ENCODE data around the gene ZNF525.

The ZNF525 gene

DNA sequence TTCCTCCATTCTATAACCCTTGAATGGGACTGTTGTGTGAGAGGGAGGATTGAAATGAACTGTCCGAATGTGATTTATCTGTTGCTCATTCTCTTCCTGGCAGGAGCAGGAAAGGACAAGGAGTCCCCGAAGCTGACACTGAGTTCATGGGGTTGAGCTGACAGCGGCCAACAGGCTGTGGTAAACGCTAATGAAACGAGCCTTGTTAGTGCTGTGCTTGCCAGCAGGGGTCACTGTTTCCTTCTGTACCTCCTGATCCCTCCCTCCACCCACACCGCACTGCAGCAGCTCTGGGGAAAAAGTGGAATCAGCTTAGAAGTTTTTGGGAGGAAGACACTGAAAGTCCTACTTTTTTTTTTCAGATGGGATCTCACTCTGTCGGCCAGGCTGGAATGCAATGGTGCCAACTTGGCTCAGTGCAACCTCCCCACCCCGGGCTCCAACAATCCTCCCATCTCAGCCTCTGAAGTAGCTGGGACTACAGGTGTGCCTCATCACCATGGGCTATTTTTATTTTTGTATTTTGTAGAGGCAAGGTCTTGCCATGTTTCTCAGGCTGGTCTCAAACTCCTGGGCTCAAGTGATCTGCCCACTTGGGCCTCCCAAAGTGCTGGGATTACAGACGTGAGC lies 59.6 kb downstream of the ZNF525 start:
- H3K36me3 ChIP-seq (ENCODE audit: control insufficient read depth, insufficient read depth, low read length) = no peaks in the 10 kb centered on the region
- WGBS, 2 experiments = 28 to 34% methylated on average over 9 of the region's 9 CpGs
- H3K4me3 ChIP-seq (ENCODE audit: insufficient read depth, low read depth, low read length) = no peak overlapping the region
- H3K4me1 ChIP-seq (ENCODE audit: control insufficient read depth, insufficient read depth, low read length) = no peaks in the 10 kb centered on the region
- H3K9me3 ChIP-seq (ENCODE audit: control insufficient read depth, low read length) = no peaks in the 10 kb centered on the region
- no peak overlapping the region for H3K27ac ChIP-seq (ENCODE audit: insufficient read depth, low read depth, low read length, poor library complexity, severe bottlenecking)
- H3K27me3 ChIP-seq (ENCODE audit: control insufficient read depth, insufficient read depth, low read length, poor library complexity, severe bottlenecking) = no peaks in the 10 kb centered on the region

DNA sequence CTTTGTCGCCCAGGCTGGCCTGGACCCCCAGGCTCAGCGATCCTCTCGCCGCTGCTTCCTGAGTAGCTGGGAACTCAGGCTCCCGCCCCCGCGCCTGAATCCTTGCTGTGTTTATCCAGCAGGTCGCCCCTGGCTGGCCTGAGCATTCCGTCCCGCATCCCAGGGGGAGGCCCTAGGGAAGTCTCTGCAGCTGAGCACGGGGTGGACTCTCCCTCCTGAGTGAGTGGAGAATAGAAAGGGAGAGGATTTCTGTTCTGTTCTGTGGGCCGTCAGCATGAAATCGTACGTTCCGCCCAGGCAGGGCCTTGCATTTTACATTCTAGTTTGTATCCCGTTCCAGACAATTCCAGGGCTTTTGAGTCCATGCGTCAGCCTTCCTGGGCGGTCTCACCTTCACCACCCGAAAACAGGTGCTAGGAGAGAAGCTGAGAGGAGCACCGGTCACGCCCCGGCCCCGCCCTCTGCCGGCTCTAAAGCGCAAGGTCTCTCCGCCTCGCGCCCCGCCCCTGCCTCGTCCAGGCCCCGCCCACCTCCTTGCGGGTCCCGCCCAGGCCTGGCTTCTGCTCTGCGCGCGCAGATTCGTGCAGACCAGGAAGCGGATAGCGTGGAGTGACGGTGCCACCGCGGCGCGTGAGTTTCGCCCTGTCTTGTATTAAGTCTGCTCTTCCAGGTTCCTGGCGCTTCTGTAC lies 66.0 kb downstream of the ZNF525 start, which contains the start of gene ZNF761:
Gene ZNF761, plus strand, starts transcription at position 586 of the 689 bp plus-strand sequence. CDS start 15,285 bp downstream, outside the sequence.
- Histone ChIP-seq H3K4me3 (ENCODE audit: insufficient read depth, low read depth, low read length) (peak within 1 kb of the TSS; percentile 62), H3K4me1 (ENCODE audit: control insufficient read depth, insufficient read depth, low read length) (peaks cover 7% of the 10 kb centered on the region), H3K27me3 (ENCODE audit: control insufficient read depth, insufficient read depth, low read length, poor library complexity, severe bottlenecking) (peaks cover 9% of the 10 kb centered on the region), H3K36me3 (ENCODE audit: control insufficient read depth, insufficient read depth, low read length) (no peaks in the 10 kb centered on the region), H3K9me3 (ENCODE audit: control insufficient read depth, low read length) (no peaks in the 10 kb centered on the region), H3K27ac (ENCODE audit: insufficient read depth, low read depth, low read length, poor library complexity, severe bottlenecking) (no peak within 1 kb of the TSS)
- WGBS, 2 experiments = 1% methylated on average over 46 of the region's 46 CpGs

DNA sequence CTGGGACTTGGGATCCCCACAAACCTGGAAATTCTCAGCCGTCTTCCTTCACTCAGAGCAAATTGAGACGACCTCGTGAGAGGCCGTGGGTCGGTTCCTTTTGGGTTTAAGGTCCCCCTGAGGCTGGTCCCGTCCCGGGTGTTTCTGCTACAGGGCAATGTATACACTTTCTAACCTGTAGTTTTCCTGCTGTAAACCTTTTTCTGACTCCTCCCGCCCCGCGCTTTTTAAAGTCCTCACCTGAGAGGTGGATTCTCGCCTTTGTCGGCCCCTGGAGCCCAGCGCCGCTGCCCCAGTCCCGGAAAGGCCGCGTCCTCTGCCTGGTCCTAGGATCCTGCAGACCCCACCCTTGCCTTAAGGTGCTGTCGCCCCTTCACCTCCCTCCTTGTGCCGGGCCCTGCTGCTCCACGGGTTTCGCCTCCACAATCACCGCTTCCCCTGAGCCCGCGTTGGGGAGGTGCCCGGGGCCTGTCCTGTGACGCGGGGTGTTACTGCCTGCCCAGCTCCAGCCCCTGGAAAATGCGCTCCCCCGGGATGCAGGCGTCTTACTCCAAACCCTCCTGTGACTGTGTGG lies 66.7 kb downstream of the ZNF525 start:
- 0% methylated on average over 30 of the region's 30 CpGs for WGBS, 2 experiments
- H3K36me3 ChIP-seq (ENCODE audit: control insufficient read depth, insufficient read depth, low read length) = no peaks in the 10 kb centered on the region
- peaks cover 9% of the 10 kb centered on the region for H3K27me3 ChIP-seq (ENCODE audit: control insufficient read depth, insufficient read depth, low read length, poor library complexity, severe bottlenecking)
- H3K27ac ChIP-seq (ENCODE audit: insufficient read depth, low read depth, low read length, poor library complexity, severe bottlenecking) = no peak overlapping the region
- no peaks in the 10 kb centered on the region for H3K9me3 ChIP-seq (ENCODE audit: control insufficient read depth, low read length)
- H3K4me3 ChIP-seq (ENCODE audit: insufficient read depth, low read depth, low read length) = peak overlapping the region; percentile 62
- peaks cover 7% of the 10 kb centered on the region for H3K4me1 ChIP-seq (ENCODE audit: control insufficient read depth, insufficient read depth, low read length)
